ENCODE data around the gene TTLL9.

Gene TTLL9

DNA sequence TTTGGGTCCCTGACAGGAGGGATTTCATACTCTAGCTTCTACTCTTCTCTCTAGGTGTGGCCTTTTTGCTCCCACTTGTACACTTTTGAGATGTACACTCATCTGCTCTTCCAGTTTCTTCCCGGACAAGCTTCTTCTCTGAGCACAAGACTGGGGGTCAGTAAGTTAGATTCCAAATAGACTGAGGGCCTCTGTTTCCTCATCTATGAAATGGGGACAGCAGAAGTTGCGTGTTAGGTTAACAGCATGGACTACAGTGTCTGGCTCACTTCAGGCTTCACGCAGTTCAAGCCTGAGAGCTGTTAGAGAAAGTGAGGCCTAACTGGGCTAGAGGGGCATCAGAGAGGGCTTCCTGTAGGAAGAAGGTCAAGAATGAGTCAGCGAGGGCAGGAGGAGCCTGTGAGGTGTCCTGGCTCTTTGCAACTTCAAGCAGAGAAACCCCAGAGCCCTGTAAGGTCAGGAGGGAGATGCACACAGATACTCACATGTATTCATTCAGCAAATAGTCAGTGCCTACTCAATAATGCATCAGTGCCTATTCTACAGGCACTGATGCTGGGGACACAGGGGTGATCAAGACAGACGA is 118.1 kb downstream of the TTLL9 start:
- no peak for DNase-seq

DNA sequence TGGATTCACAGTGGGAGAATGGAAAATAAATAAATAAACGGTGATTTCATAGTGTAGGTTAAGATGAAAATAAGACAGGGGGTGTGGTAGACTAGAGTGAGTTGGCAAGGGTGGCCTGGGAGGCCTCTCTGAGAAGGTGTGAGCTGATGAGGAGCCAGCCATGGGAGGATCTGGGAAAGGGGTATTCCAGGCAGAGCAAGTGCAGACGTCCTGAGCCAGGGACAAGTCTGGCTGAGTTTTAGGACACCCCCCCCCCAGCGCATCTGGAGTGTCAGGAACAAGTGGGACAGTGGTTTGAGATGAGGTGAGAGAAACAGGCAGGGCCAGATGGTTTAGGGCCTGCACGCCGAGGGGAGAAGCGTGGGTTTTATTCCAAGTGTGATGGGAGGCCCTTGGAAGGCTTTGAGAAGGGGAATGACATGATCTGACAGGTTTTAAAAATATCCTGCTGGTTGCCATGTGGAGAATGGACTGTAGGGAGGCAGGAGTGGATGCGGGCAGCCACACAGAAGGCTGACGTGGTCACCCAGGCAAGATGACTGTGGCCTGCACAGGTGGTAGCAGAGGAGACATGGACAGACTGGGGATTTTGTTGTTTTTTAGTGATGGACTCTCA is 118.7 kb downstream of the TTLL9 start:
- DNase-seq, result no peak

DNA sequence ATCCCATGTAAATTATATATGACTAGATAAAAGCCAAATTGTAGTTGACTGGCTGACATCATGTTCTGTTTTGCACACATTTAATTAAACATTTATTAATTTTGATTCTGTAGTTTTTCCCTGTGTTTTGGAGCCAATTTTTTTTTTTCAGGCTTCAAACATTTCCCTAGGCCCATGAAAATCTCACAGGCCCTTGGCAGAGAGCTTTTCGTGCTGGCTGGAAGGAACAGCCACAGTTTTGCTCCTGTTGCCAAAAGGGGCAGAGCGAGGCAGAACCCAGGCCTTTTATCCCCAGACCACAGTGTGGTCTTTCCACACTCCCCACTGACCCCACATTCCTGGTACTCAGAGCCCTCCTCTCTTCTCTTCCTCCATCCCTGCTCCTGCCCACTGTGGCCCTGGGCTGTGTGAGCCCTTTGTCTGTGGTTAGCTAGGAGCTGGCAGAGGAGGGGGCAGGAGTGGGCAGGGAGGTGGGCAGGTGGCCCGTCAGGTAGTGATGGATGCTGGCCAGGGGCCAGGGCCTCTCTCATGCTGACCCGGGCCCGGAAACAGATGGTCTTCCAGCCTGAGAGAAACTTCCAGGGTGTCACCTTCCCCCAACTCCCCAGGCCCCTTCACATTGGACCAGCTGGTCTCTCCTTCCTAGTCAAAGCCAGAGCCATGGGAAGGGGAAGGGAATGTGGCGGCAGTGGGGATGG is 120.4 kb downstream of the TTLL9 start:
- DNase-seq, result no peak

DNA sequence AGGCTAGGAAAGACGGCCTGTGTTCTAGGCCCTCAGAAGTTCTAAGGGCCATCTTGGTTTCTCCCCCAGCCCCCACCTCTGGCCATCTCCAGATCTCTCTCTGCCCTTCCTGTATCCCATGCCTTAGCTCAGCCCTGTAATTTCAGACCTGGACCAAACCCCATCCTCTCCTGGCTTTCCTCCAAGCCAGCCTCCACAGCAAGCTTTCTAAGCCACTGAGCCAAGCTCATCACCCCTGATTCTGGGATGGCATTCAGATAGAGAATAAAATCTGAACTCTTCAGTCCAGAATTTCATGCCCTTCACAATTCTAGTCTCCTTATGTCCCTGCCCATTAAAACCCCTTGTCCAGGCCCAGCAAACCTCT is 120.9 kb downstream of the TTLL9 start:
- no peak for DNase-seq

- DNase-seq, result no peak
These were observed 121.7 kb downstream of the TTLL9 start for GRCh38 chr20:31992086-31992485.
